ENCODE results near the gene RARRES2.

- TF ChIP-seq, protein P1, sequence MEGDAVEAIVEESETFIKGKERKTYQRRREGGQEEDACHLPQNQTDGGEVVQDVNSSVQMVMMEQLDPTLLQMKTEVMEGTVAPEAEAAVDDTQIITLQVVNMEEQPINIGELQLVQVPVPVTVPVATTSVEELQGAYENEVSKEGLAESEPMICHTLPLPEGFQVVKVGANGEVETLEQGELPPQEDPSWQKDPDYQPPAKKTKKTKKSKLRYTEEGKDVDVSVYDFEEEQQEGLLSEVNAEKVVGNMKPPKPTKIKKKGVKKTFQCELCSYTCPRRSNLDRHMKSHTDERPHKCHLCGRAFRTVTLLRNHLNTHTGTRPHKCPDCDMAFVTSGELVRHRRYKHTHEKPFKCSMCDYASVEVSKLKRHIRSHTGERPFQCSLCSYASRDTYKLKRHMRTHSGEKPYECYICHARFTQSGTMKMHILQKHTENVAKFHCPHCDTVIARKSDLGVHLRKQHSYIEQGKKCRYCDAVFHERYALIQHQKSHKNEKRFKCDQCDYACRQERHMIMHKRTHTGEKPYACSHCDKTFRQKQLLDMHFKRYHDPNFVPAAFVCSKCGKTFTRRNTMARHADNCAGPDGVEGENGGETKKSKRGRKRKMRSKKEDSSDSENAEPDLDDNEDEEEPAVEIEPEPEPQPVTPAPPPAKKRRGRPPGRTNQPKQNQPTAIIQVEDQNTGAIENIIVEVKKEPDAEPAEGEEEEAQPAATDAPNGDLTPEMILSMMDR (IDR thresholded peaks at IDR 0.05): no peak
- no peak for TF ChIP-seq POLR2A (IDR thresholded peaks at IDR 0.05)
These were observed 22.4 kb upstream of the RARRES2 start for GRCh38 chr7:150363872-150364271.

Data from upper lobe of left lung (tissue), 4 donors.